ENCODE data around the gene PREB.
"Not testable (repeated sequence)": the region's sequence is repeated elsewhere in the genome, so short reads cannot be mapped to it uniquely, and the experiment has no call there.

Gene PREB

DNA sequence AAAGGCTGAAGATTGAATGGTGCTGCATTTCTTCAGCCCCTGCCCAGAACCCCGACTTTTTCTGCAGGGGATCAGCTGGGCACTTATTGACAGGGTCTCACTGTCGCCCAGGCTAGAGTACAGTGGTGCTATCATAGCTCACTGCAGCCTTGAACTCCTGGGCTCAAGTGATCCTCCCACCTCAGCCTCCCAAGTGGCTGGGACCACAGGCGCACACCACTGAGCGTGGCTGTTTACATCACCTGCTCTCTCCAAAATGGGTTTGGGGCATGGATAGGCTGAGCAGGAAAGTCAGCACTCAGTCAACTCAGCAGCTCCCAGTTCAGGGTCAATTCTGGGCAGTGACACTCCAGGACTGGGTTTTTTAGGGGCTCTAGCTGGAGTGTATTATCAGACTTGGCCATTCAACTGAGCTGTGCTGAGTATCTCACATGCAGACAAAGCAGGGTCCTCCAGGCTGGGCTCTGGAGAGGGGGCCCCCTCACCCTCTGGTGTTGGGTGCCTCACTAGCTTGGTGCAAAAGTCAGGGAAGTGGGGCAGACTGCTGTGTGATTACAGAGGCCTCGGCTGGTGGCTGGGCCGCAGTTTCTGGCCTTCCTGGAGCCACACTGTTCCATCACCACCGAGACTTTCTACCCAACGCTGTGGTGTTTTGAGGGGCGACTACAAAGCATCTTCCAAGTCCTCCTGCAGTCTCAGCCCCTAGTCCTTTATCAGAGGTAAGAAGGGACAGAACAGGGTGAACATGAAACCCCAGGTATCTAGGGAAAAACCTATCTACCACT lies 6.4 kb downstream of the PREB start:
- FAIRE-seq = no peak
- no peak for DNase-seq (ENCODE audit: low spot score)

DNA sequence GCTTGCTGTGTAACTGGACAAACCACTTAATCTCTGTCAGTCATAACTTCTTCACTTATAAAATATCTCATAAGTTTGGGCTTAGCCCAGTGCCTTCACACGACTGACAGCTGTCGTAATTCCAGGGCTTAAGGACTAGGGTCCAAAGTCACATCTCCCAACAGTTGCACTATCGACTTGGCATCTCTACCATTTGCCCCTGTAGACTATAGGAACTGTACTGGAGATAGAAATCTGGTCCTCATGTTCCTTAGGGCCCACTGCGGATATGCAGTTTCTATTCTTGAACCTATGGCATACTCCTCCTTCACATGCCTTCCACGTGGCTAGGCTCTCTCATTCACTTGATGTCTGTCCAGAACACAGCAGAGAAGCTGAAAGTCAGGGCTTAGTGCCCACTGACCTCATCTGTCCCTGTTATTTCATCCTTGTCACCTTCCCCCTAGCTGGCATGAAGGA lies 8.2 kb downstream of the PREB start:
- DNase-seq (ENCODE audit: low spot score) (no peak), FAIRE-seq (no peak)

DNA sequence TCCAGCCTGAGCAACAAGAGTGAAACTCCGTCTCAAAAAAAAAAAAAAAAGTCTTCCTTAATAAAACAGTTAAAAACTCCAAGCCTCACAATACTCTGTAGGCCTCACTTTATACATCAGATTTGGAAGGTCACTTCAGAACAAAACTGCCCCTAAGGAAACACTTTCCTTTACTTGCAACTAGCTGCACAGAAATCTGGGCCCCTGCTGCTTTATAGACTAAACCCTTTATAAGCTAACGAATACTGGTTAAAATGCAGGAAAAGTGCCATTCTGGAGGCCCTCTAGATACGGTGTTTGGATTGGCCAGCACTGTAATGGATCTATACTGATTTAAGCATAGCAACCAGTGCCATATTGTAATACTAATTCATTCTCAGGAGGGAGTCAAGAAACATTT lies 9.3 kb downstream of the PREB start:
- FAIRE-seq (no peak), DNase-seq (ENCODE audit: low spot score) (no peak)

DNA sequence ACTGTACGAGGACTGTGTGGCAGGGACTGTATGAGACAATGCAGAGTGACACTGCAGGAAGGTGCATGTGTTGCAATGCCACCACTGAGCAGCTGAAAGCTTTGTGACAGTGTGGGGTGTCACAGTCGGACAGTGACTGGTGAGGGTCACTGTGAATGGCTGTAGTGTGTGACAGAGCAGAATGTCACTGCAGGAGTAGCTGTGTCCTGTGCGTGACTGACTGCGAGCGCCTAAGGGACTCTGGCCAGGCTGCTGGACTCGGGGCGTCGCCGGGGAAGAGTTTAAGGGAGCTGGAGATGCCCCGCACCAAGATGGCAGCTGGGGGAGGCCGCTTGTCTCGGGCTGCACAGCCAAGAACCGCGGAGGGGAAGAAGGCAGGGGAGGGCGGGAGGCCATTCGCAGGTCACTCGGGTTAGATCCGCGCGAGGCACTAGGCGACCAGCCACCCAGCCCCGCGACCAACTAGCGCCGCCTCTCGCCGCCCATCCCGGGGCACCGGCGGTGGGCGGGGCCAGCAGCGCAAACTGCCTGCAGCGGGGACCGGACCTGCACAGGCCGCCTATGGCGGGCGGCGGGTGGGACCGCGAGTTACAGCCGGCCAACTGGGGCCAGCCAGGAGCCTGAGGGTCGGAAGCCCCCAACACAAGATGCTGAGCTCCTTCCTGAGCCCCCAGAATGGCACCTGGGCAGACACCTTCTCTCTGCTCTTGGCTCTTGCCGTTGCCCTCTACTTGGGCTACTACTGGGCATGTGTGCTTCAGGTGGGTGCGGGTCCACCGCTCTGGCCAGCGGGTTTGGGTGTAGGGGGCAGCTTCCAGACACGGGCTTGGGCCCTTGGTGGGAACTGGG lies 10.9 kb downstream of the PREB start, which contains the start of gene ABHD1:
TSS of gene ABHD1 (plus strand) at position 514 of the 849 bp plus-strand sequence. CDS start at position 648, 134 bp downstream.
- FAIRE-seq (no peak), DNase-seq (ENCODE audit: low spot score) (no peak)

DNA sequence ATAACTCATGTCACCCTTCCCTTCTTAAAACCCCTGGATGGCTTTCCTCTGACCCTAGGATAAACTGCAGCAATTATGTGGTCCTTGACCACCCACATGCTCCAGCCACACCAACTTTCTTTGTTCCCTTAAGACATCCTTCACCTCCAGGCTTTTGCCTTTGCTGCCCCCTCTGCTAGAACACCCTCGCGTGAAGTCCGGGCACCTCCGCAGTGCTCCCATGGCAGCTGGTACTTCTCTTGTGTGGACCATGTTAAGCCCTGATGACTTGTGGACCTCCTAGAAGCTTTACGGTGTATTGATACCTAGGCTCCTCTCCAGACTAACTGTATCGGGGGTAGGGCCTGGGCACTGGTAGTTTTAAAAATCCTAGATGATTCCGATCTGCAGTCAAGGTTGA lies 11.6 kb downstream of the PREB start:
- no peak for FAIRE-seq

DNA sequence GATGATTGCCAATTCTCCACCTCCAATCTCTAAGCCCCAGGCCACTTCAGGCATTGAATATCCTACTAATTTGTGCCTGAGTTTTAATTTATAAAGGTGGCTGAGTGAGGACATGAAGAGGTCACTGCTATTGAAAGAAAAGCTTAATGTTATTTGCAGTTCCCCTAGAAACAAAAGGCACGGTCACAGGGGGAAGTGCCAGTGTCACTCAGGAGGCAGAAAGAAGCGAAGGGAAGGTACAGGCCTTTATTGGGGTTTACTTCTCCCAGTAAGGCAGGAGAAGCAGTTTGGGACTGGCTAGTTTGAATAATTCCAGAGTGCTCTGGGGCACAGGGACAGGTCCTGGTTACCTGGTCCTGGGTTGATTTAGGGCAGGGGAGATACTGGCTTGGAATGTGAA lies 12.5 kb downstream of the PREB start:
- no peak for FAIRE-seq
- DNase-seq (ENCODE audit: low spot score) = no peak

More for the DNA sequence above, 11.6 kb downstream of the PREB start:
- no peak for DNase-seq (ENCODE audit: low spot score)

DNA sequence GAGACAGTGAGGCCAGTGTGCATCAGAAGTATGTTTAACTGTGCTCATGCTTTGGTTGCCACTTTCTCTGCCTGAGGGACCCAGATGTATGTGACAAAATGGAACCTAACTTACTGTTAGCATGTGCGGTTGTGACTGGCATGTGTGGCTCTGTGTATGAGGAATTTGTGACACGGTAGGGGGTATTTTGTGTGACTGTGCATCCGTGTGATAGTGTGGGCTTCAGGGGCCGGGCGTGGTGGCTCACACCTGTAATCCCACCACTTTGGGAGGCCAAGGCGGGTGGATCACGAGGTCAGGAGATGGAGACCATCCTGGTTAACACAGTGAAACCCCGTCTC lies 15.1 kb downstream of the PREB start:
- not testable (repeated sequence) for FAIRE-seq

DNA sequence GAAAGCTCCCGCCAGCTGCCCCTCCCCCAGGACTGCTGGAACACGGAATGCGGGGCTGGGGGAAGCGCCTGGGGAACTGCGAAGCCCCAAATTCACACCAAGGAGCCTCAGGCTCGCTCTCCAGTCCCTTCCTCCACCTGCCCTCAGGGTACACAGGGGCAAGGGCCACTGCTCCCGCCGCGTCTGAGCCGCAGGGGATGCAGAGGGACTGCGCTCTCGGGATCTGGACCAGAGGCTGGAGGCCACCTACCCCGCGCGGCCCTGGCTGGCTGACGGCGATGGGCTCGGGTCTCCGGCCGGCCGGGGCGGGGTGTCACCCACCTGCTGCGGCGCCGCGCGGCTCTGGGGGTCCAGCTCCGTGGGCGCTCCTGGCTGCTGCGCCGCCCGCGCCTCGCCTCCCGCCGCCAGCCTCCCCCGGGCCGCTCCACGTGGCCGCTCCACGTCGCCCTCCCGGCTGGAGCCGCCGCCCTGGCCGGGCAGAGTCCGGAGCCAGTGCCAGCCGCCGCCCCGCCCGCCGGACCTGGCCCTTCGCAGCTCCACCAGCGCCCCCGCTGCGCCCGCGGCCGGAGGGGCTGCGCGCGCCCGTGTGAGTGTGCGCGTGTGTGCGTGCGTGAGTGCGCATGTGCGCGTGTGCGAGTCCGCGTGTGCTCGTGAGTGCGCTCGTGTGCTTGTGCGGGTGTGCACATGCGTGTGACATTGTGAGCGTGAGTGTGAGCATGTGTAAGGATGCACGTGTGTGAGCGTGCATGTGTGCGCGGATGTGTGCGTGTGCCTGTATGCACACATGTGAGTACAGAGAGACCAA lies 15.7 kb downstream of the PREB start, which contains the start of gene CGREF1:
TSS of gene CGREF1 (minus strand) at position 604 of the 805 bp plus-strand sequence. CDS start 14,762 bp downstream, outside the sequence.
- DNase-seq (ENCODE audit: low spot score) (no peak), FAIRE-seq (no peak)

More for the DNA sequence above, 15.1 kb downstream of the PREB start:
- not testable (repeated sequence) for DNase-seq (ENCODE audit: low spot score)

DNA sequence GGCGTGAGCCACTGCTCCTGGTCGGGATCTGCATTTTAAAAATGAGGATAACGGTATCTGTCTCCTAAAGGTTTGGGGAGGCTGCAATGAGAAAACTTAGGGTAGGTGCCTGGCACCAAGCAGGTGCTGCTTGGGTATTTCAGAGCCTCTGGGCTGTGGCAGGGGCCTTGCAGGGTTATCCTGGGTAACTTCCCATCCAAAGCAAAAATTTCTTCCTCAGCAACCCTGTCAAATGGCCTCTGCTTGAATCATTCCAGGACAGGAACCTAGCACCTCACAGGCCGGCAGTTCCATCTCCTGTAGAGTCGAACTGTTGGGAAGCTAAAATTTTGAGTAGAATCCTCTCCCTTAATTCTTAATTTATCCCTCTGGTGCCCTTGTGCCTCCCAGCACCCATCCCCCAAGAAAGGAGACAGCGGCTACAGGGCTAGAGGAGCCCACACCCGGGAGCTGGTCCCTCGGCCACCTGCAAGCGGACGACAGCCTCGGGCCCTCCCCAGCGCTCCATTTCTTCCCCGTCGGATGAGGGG lies 16.4 kb downstream of the PREB start:
- FAIRE-seq (no peak), DNase-seq (ENCODE audit: low spot score) (no peak)

DNA sequence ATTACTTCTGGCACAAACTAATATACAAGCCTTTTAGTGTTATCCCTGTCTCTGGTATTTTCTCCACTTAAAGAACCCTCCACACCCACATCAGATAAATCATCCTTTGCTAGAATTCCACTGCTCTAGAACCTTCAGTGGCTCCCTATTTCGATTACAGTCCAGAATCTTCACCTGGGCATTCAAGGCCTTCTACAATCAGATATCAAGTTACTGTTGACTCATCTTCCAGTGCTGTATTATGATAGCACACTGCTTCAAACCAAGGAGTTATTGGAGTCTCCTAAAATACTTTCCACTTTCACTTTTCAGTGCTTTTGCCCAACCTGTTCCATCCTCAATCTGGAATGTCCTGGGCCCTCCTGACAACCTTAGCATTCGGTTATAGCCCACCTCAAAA lies 18.9 kb downstream of the PREB start:
- no peak for FAIRE-seq
- DNase-seq (ENCODE audit: low spot score) = no peak

DNA sequence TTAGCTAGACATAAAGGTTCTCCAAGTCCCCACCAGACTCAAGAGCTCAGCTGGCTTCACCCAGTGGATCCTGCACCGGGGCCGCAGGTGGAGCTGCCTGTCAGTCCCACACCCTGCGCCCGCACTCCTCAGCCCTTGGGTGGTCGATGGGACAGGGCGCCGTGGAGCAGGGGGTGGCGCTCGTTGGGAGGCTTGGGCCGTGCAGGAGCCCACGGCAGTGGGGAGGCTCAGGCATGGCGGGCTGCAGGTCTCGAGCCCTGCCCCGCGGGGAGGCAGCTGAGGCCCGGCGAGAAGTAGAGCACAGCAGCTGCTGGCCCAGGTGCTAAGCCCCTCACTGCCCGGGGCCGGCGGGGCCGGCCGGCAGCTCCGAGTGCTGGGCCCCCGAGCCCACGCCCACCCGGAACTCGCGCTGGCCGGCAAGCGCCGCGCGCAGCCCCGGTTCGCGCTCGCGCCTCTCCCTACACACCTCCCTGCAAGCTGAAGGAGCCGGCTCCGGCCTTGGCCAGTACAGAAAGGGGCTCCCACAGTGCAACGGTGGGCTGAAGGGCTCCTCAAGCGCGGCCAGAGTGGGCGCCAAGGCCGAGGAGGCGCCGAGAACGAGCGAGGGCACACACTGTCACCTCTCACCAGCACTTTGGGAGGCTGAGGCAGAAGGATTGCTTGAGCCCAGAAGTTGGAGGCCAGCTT lies 22.9 kb downstream of the PREB start:
- FAIRE-seq; DNase-seq (ENCODE audit: low spot score): not testable (repeated sequence)

DNA sequence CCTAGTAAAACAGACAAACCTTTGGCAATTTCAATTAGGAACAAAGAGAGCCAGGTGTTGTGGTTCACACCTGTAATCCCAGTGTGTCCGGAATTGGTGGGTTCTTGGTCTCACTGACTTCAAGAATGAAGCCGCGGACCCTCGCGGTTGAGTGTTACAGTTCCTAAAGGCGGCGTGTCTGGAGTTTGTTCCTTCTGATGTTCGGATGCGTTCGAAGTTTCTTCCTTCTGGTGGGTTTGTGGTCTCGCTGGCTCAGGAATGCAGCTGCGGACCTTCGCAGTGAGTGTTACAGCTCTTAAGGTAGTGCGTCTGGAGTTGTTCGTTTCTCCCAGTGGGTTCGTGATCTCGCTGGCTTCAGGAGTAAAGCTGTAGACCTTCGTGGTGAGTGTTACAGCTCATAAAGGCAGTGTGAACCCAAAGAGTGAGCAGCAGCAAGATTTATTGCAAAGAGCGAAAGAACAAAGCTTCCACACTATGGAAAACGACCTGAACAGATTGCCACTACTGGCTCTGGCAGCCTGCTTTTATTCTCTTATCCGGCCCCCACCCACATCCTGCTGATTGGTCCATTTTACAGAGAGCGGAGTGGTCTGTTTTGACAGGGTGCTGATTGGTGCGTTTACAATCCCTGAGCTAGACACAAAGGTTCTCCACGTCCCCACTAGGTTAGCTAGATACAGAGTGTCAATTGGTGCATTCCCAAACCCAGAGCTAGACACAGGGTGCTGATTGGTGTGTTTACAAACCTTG lies 23.7 kb downstream of the PREB start:
- not testable (repeated sequence) for DNase-seq (ENCODE audit: low spot score); FAIRE-seq

DNA sequence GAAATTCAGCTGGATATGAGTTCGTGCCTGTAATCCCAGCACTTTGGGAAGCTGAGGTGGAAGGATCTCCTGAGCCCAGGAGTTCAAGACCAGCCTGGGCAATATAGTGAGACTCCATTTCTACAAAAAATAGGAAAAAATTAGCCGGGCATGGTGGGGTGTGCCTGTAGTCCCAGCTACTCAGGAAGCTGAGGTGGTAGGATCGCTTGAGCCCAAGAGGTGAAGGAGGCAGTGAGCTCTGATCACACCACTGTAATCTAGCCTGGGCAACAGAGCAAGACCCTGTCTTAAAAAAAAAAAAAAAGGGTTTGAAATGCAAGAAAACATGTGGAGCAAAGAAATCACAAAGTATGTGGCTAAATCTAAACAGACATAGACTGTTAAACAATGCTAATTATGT lies 25.4 kb downstream of the PREB start:
- no peak for DNase-seq (ENCODE audit: low spot score)
- no peak for FAIRE-seq

DNA sequence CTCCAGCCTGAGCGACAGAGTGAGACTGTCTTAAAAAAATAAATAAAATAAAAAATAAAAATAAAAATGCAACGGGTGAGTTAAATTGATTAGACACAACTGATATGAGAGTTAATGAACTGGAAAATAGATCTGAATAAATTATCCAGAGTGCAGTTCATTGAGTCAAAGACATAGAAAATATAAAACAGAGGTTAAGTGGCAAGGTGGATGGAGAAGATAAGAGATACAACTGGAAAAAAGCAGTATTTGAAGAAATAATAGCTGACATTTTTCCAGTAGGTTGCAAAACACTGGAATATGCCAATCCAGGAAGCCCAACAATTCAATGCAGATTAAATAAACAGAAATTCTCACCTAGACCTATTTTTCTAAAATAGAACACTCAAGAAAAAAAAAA lies 26.2 kb downstream of the PREB start:
- FAIRE-seq (no peak), DNase-seq (ENCODE audit: low spot score) (no peak)

DNA sequence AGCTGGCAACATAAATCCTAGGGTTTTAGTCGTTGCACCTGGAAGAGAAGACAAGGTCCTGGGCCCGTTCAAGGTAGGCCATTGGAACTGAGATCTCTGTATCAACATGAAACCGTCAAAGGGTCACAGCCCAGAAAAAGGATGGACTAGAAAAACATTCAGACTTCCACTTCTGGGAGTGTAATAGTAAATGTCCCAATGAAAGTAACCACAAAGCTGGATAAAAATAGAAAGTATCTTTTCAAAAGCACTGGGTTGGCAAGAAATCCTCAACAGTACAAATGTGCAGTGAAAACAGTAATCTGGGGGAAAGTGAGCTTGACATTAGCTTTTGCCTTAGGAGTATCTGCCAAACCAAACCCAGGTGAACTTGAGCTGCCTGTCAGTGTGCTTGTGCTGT lies 28.5 kb downstream of the PREB start:
- FAIRE-seq = no peak
- DNase-seq (ENCODE audit: low spot score) = no peak

DNA sequence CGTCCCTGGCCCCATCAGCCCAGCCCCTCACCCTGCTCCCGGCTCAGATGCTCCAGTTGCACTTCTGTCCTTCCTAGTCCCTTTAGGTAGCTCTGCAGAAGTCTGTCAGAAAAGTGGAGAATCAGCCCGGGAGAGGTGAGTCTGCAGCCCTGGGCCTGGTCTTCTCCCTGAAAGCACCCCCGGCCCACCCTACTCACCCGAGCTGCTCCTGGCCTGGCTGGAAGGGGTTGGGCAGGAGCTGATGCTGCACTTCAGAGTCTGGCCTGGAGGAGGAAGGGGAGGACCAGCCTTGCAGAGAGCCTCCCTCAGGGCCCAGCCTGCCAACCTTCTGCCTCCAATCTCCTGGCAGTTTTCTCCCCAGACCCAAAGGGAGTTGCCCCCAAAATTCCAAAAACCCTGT lies 32.1 kb downstream of the PREB start:
- no peak for FAIRE-seq
- no peak for DNase-seq (ENCODE audit: low spot score)

DNA sequence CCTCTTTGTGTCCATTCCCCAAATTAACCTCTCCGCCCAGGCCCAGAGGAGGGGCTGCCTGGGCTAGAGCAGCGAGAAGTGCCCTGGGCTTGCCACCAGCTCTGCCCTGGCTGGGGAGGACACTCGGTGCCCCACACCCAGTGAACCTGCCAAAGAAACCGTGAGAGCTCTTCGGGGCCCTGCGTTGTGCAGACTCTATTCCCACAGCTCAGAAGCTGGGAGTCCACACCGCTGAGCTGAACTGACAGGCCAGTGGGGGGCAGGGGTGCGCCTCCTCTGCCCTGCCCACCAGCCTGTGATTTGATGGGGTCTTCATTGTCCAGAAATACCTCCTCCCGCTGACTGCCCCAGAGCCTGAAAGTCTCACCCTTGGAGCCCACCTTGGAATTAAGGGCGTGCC lies 34.4 kb downstream of the PREB start:
- no peak for FAIRE-seq
- no peak for DNase-seq (ENCODE audit: low spot score)

DNA sequence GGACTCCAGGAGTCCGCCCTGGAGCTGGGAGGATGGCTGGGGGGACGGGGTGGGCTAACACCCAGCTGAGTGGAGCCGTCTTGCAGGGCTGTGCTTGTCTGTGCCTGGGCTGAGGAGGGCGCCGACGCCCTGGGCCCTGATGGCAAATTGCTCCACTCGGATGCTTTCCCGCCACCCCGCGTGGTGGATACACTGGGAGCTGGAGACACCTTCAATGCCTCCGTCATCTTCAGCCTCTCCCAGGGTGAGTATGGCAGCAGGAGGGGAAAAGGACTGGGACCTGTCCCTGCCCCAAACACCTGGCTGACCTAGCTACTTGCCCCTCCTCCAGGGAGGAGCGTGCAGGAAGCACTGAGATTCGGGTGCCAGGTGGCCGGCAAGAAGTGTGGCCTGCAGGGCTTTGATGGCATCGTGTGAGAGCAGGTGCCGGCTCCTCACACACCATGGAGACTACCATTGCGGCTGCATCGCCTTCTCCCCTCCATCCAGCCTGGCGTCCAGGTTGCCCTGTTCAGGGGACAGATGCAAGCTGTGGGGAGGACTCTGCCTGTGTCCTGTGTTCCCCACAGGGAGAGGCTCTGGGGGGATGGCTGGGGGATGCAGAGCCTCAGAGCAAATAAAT lies 35.0 kb downstream of the PREB start:
- DNase-seq (ENCODE audit: low spot score) (no peak), FAIRE-seq (no peak)

DNA sequence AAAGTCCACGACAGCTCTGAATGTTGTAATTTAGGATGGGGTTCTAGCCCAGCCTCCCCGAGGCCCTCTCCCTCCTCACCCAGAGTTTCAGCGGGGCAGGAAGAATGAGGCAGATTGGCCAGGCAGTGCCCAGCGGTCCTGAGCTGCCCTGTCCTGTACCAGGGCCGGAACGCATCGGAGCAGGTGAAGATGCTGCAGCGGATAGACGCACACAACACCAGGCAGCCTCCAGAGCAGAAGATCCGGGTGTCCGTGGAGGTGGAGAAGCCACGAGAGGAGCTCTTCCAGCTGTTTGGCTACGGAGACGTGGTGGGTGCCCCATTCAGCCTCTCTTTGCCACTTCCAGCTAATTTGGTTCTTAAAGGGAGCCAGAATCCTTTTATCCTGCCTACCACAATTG lies 37.1 kb downstream of the PREB start:
- DNase-seq (ENCODE audit: low spot score) (no peak), FAIRE-seq (no peak)
